Embryonic facial prominence (tissue), 1 donor: ENCODE measurements around the gene ALG13.
"Not testable (repeated sequence)": the region's sequence is repeated elsewhere in the genome, so short reads cannot be mapped to it uniquely, and the experiment has no call there.

Experiments
- DNase-seq: peaks from one replicate; pipeline ENCODE4 v3.0.0-alpha.2; 2016; ENCODE audit errors: extremely low spot score

Gene ALG13

GRCh38 chrX:111759686-111760085 is 78.7 kb downstream of the ALG13 start:
- DNase-seq = no peak

GRCh38 chrX:111761578-111762135 is 80.7 kb downstream of the ALG13 start:
- no peak for DNase-seq

- no peak for DNase-seq
Measured at GRCh38 chrX:111778591-111778990, 97.6 kb downstream of the ALG13 start.

GRCh38 chrX:111779582-111779981 is 98.6 kb downstream of the ALG13 start:
- no peak for DNase-seq

GRCh38 chrX:111784667-111785066 is 103.7 kb downstream of the ALG13 start:
- DNase-seq = no peak

- DNase-seq = not testable (repeated sequence)
Measured at GRCh38 chrX:111790054-111790453, 109.1 kb downstream of the ALG13 start.
